Measurements from ENCODE around the gene TSKS. TPM values are rescaled to one million over a fixed set of nuclear protein-coding genes. Genes with fewer than 3 reads are reported as not detected.

Gene TSKS
- total and polyA plus RNA-seq, 2 of the 13 experiments (the other 11 are each of a cell fraction or from before 2014, with no cell fraction given): 0.03 TPM; not detected in 1

- no peak for TF ChIP-seq HMGXB3 (CRISPR knock-in tag; IDR thresholded peaks at IDR 0.05; ENCODE audit: borderline replicate concordance)
- TF ChIP-seq HDAC6 (IDR thresholded peaks at IDR 0.05; ENCODE audit: low read depth, low read length): no peak
- TF ChIP-seq, protein P1, sequence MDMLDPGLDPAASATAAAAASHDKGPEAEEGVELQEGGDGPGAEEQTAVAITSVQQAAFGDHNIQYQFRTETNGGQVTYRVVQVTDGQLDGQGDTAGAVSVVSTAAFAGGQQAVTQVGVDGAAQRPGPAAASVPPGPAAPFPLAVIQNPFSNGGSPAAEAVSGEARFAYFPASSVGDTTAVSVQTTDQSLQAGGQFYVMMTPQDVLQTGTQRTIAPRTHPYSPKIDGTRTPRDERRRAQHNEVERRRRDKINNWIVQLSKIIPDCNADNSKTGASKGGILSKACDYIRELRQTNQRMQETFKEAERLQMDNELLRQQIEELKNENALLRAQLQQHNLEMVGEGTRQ (IDR thresholded peaks at IDR 0.05; ENCODE audit: low read depth, low read length): peak; percentile 74
- TF ChIP-seq, protein P1 (CRISPR knock-in tag; IDR thresholded peaks at IDR 0.05; ENCODE audit: borderline replicate concordance): peak; percentile 84; the same call in 1 of the 2 replicates
Observed at GRCh38 chr19:49749055-49749716, 13.9 kb downstream of the TSKS start (continued).
